SK-N-SH (cell line): ENCODE data around the gene DDRGK1. TPM values are rescaled to one million over a fixed set of nuclear protein-coding genes. Genes with fewer than 3 reads are reported as not detected.

Source experiments
- CTCF ChIA-PET: fragments of 300-600, 350-600 bp; formaldehyde crosslinking; extraction: SDS; loops from one replicate; lab custom pipeline; 2021; lab: Yijun Ruan, JAX
- POLR2A ChIA-PET: fragments of 350-600 bp; sonication (Branson Sonifier 250); formaldehyde crosslinking; extraction: SDS; loops from one replicate; lab custom pipeline; 2020; ENCODE audit warnings: antibody characterized with exemption, inconsistent platforms; lab: Yijun Ruan, JAX
- DNase-seq: peaks from one replicate; pipeline ENCODE4 v3.0.0; 2012
- H2AFZ ChIP-seq: fragments of 200-600 bp; sonication (generic); 2 replicates; pipeline ENCODE4 v1.8.1; 2016; ENCODE audit warnings: antibody characterized with exemption, mild to moderate bottlenecking, low read depth
- H3F3A ChIP-seq: fragments of 200-600 bp; sonication (generic); replicated peaks from 2 replicates; pipeline ENCODE3; 2016; ENCODE audit warnings: antibody characterized with exemption, mild to moderate bottlenecking; ENCODE audit not compliant: insufficient read depth
- H3K27ac ChIP-seq, 2 experiments: fragments of 200-500 bp in 1 of 2; fragments of 200-600 bp in 1 of 2; sonication (Bioruptor generic) in 1 of 2; sonication (generic), shearing (Covaris generic) in 1 of 2; 2 replicates each; pipeline versions ENCODE4 v1.5.1 to v1.6.1; 2014 to 2016; ENCODE audit warnings: low read depth in 2 of 2, inconsistent platforms in 1 of 2, low read length in 1 of 2, mild to moderate bottlenecking in 1 of 2, mixed read lengths in 1 of 2
- H3K27me3 ChIP-seq: fragments of 200-600 bp; sonication (generic), shearing (Covaris generic); 2 replicates; pipeline ENCODE4 v1.6.1; 2016; ENCODE audit warnings: mixed run types; ENCODE audit not compliant: insufficient read depth
- H3K36me3 ChIP-seq, 2 experiments: fragments of 200-500 bp in 1 of 2; fragments of 200-600 bp in 1 of 2; sonication (Bioruptor generic) in 1 of 2; sonication (generic) in 1 of 2; replicated peaks in 1 of 2; 2 replicates each; pipeline versions ENCODE3 to v1.5.1; 2014 to 2016; ENCODE audit warnings: low read length in 1 of 2, mild to moderate bottlenecking in 1 of 2; ENCODE audit not compliant: insufficient read depth in 2 of 2, control insufficient read depth in 1 of 2
- H3K4me1 ChIP-seq, 2 experiments: fragments of 200-500 bp in 1 of 2; fragments of 200-600 bp in 1 of 2; sonication (Bioruptor generic) in 1 of 2; sonication (generic), shearing (Covaris generic) in 1 of 2; 2 replicates each; pipeline versions ENCODE4 v1.5.1 to v1.6.1; 2014 to 2016; ENCODE audit warnings: low read depth in 1 of 2, low read length in 1 of 2, mixed run types in 1 of 2; ENCODE audit not compliant: insufficient read depth in 2 of 2, control insufficient read depth in 1 of 2
- H3K4me2 ChIP-seq: fragments of 200-600 bp; sonication (generic), shearing (Covaris generic); 2 replicates; pipeline ENCODE4 v1.6.1; 2017; ENCODE audit warnings: mixed run types
- H3K4me3 ChIP-seq, 2 experiments: fragments of 200-500 bp in 1 of 2; fragments of 200-600 bp in 1 of 2; sonication (Bioruptor generic) in 1 of 2; sonication (generic), shearing (Covaris generic) in 1 of 2; 2 replicates each; pipeline versions ENCODE4 v1.5.1 to v1.8.1; 2014 to 2016; ENCODE audit warnings: low read depth in 2 of 2, inconsistent platforms in 1 of 2, low read length in 1 of 2, mild to moderate bottlenecking in 1 of 2, mixed read lengths in 1 of 2, moderate library complexity in 1 of 2
- H3K79me2 ChIP-seq: fragments of 200-600 bp; sonication (generic); 2 replicates; pipeline ENCODE4 v1.8.1; 2017; ENCODE audit warnings: mild to moderate bottlenecking; ENCODE audit not compliant: insufficient read depth
- H3K9ac ChIP-seq: fragments of 200-600 bp; sonication (generic); 2 replicates; pipeline ENCODE4 v1.6.1; 2017; ENCODE audit warnings: mixed run types
- H3K9me2 ChIP-seq: fragments of 200-600 bp; sonication (generic); 2 replicates; pipeline ENCODE4 v1.6.1; 2017; ENCODE audit warnings: mixed run types
- H3K9me3 ChIP-seq: fragments of 200-600 bp; sonication (generic); 2 replicates; pipeline ENCODE4 v1.6.1; 2017; ENCODE audit warnings: mixed run types, mild to moderate bottlenecking, moderate library complexity
- H4K20me1 ChIP-seq: fragments of 200-600 bp; sonication (generic); 2 replicates; pipeline ENCODE4 v1.6.1; 2017; ENCODE audit warnings: mild to moderate bottlenecking, mixed run types; ENCODE audit not compliant: insufficient read depth
- FOXM1 ChIP-seq: IDR thresholded peaks from 2 replicates; pipeline ENCODE4 v1.4.0; 2012; ENCODE audit warnings: low read depth, mild to moderate bottlenecking
- RAD21 ChIP-seq: IDR thresholded peaks from 2 replicates; pipeline ENCODE4 v1.6.1; 2012; ENCODE audit warnings: mild to moderate bottlenecking, low read length
- RCOR1 ChIP-seq: fragments of 150-350 bp; IDR thresholded peaks from 2 replicates; pipeline ENCODE4 v1.6.1; 2017; ENCODE audit warnings: antibody characterized with exemption, low read length
- RFX5 ChIP-seq: IDR thresholded peaks from 2 replicates; pipeline ENCODE4 v1.6.1; 2012; ENCODE audit warnings: mild to moderate bottlenecking, improper control_type of control experiment, low read length
- SIN3A ChIP-seq: IDR thresholded peaks from 2 replicates; pipeline ENCODE4 v1.6.1; 2012; ENCODE audit warnings: low read depth, mild to moderate bottlenecking, low read length, moderate library complexity, borderline replicate concordance
- TAF1 ChIP-seq: IDR thresholded peaks from 2 replicates; pipeline ENCODE4 v1.6.1; 2012; ENCODE audit warnings: low read depth, mild to moderate bottlenecking, low read length, moderate library complexity, borderline replicate concordance
- TEAD4 ChIP-seq: IDR thresholded peaks from 2 replicates; pipeline ENCODE4 v1.4.0; 2012; ENCODE audit warnings: mild to moderate bottlenecking, borderline replicate concordance; ENCODE audit not compliant: insufficient read depth
- WGBS: methylation state at CpG from one replicate; pipeline ENCODE4 v1.1.6; 2017; ENCODE audit warnings: low lambda C conversion rate; 5-methylcytosine and 5-hydroxymethylcytosine counted together
- polyA plus RNA-seq, 3 experiments: library from polyadenylated mRNA; depleted of rRNA; stranded (reverse); fragments of >200 nt; gene quantifications; 2 replicates each; pipeline ENCODE4 v1.2.3, GENCODE V29; 2012
- TF ChIP-seq, protein P1 (sequence below): IDR thresholded peaks from 2 replicates; pipeline ENCODE4 v1.4.0; 2012; ENCODE audit warnings: low read depth
- TF ChIP-seq, protein P2 (sequence below): IDR thresholded peaks from 2 replicates; pipeline ENCODE4 v1.6.1; 2012; ENCODE audit warnings: mild to moderate bottlenecking, low read depth, low read length, moderate library complexity

Gene DDRGK1
- polyA plus RNA-seq, 1 of the 3 experiments (the other 2 are of a cell fraction): 70.6 TPM

DNA sequence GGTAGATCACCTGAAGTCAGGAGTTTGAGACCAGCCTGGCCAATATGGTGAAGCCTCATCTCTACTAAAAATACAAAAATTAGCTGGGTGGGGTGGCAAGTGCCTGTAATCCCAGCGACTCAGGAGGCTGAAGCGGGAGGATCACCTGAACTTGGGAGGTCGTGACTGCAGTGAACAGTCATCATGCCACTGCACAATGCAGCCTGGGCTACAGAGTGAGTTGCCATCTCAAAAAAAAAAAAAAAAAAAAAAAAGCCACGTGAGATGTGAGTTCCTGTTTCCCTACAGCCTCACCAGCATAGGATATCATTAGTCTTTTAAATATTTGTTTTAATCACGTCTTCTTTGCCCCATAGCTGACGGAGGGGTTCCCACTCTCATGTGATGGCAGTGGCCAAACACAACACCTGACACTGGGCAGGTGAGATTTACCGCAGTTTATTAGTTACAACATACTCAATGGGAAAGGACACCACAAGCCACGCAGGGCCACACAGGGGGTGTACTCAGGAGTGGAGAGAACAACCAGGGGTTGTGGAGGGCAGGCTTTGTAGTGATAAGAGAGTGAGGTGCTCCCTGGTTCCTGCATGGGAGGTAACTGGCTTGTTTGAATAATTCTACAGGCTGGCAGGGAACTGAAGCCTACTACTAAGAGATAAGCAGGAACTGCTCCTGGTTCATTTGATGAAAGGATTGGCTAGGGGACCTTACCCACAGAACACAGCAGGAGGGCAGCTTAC lies 26.6 kb downstream of the DDRGK1 start:
- no peaks in the 10 kb centered on the region for H3K79me2 ChIP-seq
- no peak overlapping the region for H2AFZ ChIP-seq
- no peaks in the 10 kb centered on the region for H4K20me1 ChIP-seq
- H3K36me3 ChIP-seq: no peaks in the 10 kb centered on the region
- 88% methylated on average over 8 of the region's 8 CpGs for WGBS
- no peaks in the 10 kb centered on the region for H3K9me2 ChIP-seq
- H3K9ac ChIP-seq: no peak overlapping the region
- H3K4me2 ChIP-seq: no peak overlapping the region
- H3K9me3 ChIP-seq: no peaks in the 10 kb centered on the region
- TF ChIP-seq SIN3A (no peak), FOXM1 (no peak), TAF1 (no peak), TEAD4 (no peak)
- TF ChIP-seq, protein P1, sequence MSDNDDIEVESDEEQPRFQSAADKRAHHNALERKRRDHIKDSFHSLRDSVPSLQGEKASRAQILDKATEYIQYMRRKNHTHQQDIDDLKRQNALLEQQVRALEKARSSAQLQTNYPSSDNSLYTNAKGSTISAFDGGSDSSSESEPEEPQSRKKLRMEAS: no peak
- H3K4me3 ChIP-seq: no peak overlapping the region
- ChIA-PET CTCF (interaction anchor here (0.8 kb wide), 1 partner anchor 41 kb away, joined by 3 read pairs; no protein-coding TSS in a partner anchor), POLR2A (no interaction called here)
- peaks cover 6% of the 10 kb centered on the region for H3F3A ChIP-seq
- H3K4me1 ChIP-seq: peaks cover 0 to 4% of the 10 kb centered on the region in 2 experiments; a peak in 2 of 4 replicates
- H3K27me3 ChIP-seq: no peaks in the 10 kb centered on the region
- H3K27ac ChIP-seq: no peak overlapping the region
- DNase-seq: no peak

DNA sequence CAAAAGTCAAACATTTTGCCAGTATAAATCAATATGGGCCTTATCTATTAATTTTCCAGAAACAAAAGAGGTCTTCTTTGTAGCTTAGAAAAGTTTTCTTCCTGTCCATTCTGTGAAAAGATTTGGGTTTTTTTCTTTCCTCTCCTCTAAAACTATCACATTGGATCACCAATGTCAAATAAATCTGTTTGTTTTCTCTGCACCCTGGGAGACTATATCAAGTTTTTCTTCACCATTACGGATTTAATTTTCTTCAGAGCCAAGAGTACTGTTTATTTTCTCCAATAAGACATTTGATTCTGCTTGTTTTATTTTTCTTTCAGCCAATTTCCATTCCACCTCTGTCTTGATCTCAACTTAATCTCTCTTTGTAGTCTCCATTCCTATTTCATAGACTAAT lies 29.2 kb downstream of the DDRGK1 start:
- H3K79me2 ChIP-seq: no peaks in the 10 kb centered on the region
- no peak overlapping the region for H3K9ac ChIP-seq
- H2AFZ ChIP-seq: no peak overlapping the region
- H3K36me3 ChIP-seq: no peaks in the 10 kb centered on the region
- no peak for DNase-seq
- POLR2A ChIA-PET: no interaction called here
- no peaks in the 10 kb centered on the region for H3K27me3 ChIP-seq
- H3F3A ChIP-seq: peaks cover 3% of the 10 kb centered on the region
- TF ChIP-seq RFX5: no peak
- TF ChIP-seq RCOR1: no peak
- no peak for TF ChIP-seq RAD21
- TF ChIP-seq, protein P2, sequence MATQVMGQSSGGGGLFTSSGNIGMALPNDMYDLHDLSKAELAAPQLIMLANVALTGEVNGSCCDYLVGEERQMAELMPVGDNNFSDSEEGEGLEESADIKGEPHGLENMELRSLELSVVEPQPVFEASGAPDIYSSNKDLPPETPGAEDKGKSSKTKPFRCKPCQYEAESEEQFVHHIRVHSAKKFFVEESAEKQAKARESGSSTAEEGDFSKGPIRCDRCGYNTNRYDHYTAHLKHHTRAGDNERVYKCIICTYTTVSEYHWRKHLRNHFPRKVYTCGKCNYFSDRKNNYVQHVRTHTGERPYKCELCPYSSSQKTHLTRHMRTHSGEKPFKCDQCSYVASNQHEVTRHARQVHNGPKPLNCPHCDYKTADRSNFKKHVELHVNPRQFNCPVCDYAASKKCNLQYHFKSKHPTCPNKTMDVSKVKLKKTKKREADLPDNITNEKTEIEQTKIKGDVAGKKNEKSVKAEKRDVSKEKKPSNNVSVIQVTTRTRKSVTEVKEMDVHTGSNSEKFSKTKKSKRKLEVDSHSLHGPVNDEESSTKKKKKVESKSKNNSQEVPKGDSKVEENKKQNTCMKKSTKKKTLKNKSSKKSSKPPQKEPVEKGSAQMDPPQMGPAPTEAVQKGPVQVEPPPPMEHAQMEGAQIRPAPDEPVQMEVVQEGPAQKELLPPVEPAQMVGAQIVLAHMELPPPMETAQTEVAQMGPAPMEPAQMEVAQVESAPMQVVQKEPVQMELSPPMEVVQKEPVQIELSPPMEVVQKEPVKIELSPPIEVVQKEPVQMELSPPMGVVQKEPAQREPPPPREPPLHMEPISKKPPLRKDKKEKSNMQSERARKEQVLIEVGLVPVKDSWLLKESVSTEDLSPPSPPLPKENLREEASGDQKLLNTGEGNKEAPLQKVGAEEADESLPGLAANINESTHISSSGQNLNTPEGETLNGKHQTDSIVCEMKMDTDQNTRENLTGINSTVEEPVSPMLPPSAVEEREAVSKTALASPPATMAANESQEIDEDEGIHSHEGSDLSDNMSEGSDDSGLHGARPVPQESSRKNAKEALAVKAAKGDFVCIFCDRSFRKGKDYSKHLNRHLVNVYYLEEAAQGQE: no peak
- TF ChIP-seq, all 33 proteins: peak for 0
- H3K9me3 ChIP-seq: no peaks in the 10 kb centered on the region
- H3K4me3 ChIP-seq: peak overlapping the region in 1 of 2 experiments; percentile 89; a peak in 1 of 4 replicates
- H3K9me2 ChIP-seq: no peaks in the 10 kb centered on the region
- no peak overlapping the region for H3K27ac ChIP-seq
- no peaks in the 10 kb centered on the region for H4K20me1 ChIP-seq
- peak overlapping the region; percentile 98 for H3K4me2 ChIP-seq
- CTCF ChIA-PET: interaction anchor here (0.8 kb wide), 1 partner anchor 8 kb away, joined by 3 read pairs; no protein-coding TSS in a partner anchor
- peaks cover 0 to 15% of the 10 kb centered on the region in 2 experiments; a peak in 2 of 4 replicates for H3K4me1 ChIP-seq
- WGBS: 85% methylated on average over 1 of the region's 1 CpG
